HCT116 (cell line): ENCODE results near the gene WWOX. TPM values are rescaled to one million over a fixed set of nuclear protein-coding genes. Genes with fewer than 3 reads are reported as not detected.

Source experiments
- ATAC-seq: fragments of 200-7000 bp; cut with Tn5 transposase; 2 replicates; pipeline ENCODE4 v1.9.1; 2020; ENCODE audit warnings: mild to moderate bottlenecking, moderate library complexity
- BruUV-seq: library from RNA; stranded (reverse); fragments of 400-500 nt; replicated peaks from 2 replicates; lab custom pipeline; 2021; lab: Mats Ljungman, UMichigan
- CTCF ChIA-PET: fragments of 300-600 bp; sonication (Branson Sonifier 250); formaldehyde crosslinking; loops from one replicate; lab custom pipeline; 2021; ENCODE audit warnings: antibody characterized with exemption; lab: Charles Lee
- POLR2A ChIA-PET: fragments of 300-600, 350-600 bp; sonication (Branson Sonifier 250); formaldehyde crosslinking; loops from one replicate; lab custom pipeline; 2021; ENCODE audit warnings: antibody characterized with exemption; lab: Charles Lee
- RAD21 ChIA-PET, 2 experiments: fragments of 300-600 bp; sonication (Branson Sonifier 250); formaldehyde crosslinking; loops; one replicate each; lab custom pipeline; 2023; ENCODE audit warnings: low total read pairs in 2 of 2; ENCODE audit not compliant: uncharacterized antibody in 2 of 2, unreplicated experiment in 2 of 2, low non-redundant PET in 1 of 2; lab: Charles Lee
- DNase-seq: peaks from one replicate; pipeline ENCODE4 v3.0.0-alpha.2; 2010; ENCODE audit warnings: low read depth, low spot score
- H2AFZ ChIP-seq: fragments of 200-600 bp; shearing (Covaris generic), sonication (generic); 2 replicates; pipeline ENCODE4 v1.6.1; 2017; ENCODE audit warnings: low read depth, mixed run types, mixed read lengths, antibody characterized with exemption, low read length; ENCODE audit not compliant: poor library complexity, severe bottlenecking
- H3K27ac ChIP-seq: 2 replicates; pipeline ENCODE4 v1.5.1; 2012; ENCODE audit warnings: low read depth, low read length
- H3K27me3 ChIP-seq: fragments of 200-600 bp; sonication (generic); 2 replicates; pipeline ENCODE4 v1.6.1; 2016; ENCODE audit warnings: mixed run types, low read length, mixed read lengths; ENCODE audit not compliant: insufficient read depth
- H3K36me3 ChIP-seq, 2 experiments: fragments of 200-500 bp in 1 of 2; fragments of 200-600 bp in 1 of 2; sonication (Bioruptor generic) in 1 of 2; sonication (generic) in 1 of 2; 2 replicates each; pipeline versions ENCODE4 v1.5.1 to v1.6.1; 2014 to 2016; ENCODE audit warnings: low read length in 2 of 2, inconsistent platforms in 1 of 2, mixed read lengths in 1 of 2, mixed run types in 1 of 2; ENCODE audit not compliant: insufficient read depth in 2 of 2, control insufficient read depth in 1 of 2
- H3K4me1 ChIP-seq, 2 experiments: fragments of 200-600 bp in 1 of 2; sonication (generic) in 1 of 2; 2 replicates each; pipeline versions ENCODE4 v1.5.1 to v1.6.1; 2012 to 2017; ENCODE audit warnings: low read length in 2 of 2, inconsistent platforms in 1 of 2, mild to moderate bottlenecking in 1 of 2, mixed read lengths in 1 of 2, mixed run types in 1 of 2, moderate library complexity in 1 of 2; ENCODE audit not compliant: insufficient read depth in 2 of 2, control insufficient read depth in 1 of 2
- H3K4me2 ChIP-seq: fragments of 200-600 bp; sonication (generic); 2 replicates; pipeline ENCODE4 v1.6.1; 2017; ENCODE audit warnings: mixed run types, low read length, mixed read lengths
- H3K4me3 ChIP-seq, 2 experiments: fragments of 200-600 bp in 1 of 2; sonication (generic) in 1 of 2; replicated peaks in 1 of 2; 2 replicates each; pipeline ENCODE4 v1.5.1; 2011 to 2016; ENCODE audit warnings: low read length in 2 of 2, control low read depth in 1 of 2, low read depth in 1 of 2, mild to moderate bottlenecking in 1 of 2, mixed read lengths in 1 of 2, mixed run types in 1 of 2
- H3K79me2 ChIP-seq: fragments of 200-600 bp; sonication (generic); 2 replicates; pipeline ENCODE4 v1.6.1; 2017; ENCODE audit warnings: mild to moderate bottlenecking, mixed run types, low read length, moderate library complexity, mixed read lengths; ENCODE audit not compliant: insufficient read depth
- H3K9ac ChIP-seq: fragments of 200-600 bp; sonication (generic); 2 replicates; pipeline ENCODE4 v1.6.1; 2016; ENCODE audit warnings: low read length, mixed read lengths
- H3K9me2 ChIP-seq: fragments of 200-600 bp; sonication (generic), shearing (Covaris generic); 2 replicates; pipeline ENCODE4 v1.6.1; 2017; ENCODE audit warnings: mixed run types, mild to moderate bottlenecking, moderate library complexity; ENCODE audit not compliant: insufficient read depth
- H3K9me3 ChIP-seq, 2 experiments: fragments of 200-500 bp in 1 of 2; fragments of 200-600 bp in 1 of 2; sonication (Bioruptor generic) in 1 of 2; sonication (generic) in 1 of 2; 2 replicates each; pipeline ENCODE4 v1.6.1; 2014 to 2017; ENCODE audit warnings: low read length in 2 of 2, mixed read lengths in 2 of 2, inconsistent platforms in 1 of 2, low read depth in 1 of 2, mild to moderate bottlenecking in 1 of 2, mixed run types in 1 of 2, moderate library complexity in 1 of 2; ENCODE audit not compliant: control insufficient read depth in 1 of 2, insufficient read depth in 1 of 2
- H4K20me1 ChIP-seq: fragments of 200-600 bp; sonication (generic), shearing (Covaris generic); 2 replicates; pipeline ENCODE4 v1.6.1; 2017; ENCODE audit warnings: mixed run types, mild to moderate bottlenecking, moderate library complexity; ENCODE audit not compliant: insufficient read depth
- CBX3 ChIP-seq: IDR thresholded peaks from 2 replicates; pipeline ENCODE4 v1.6.1; 2012; ENCODE audit warnings: low read depth
- EZH2 ChIP-seq: fragments of 200-600 bp; sonication (generic); IDR thresholded peaks from 2 replicates; pipeline ENCODE4 v1.6.1; 2017; ENCODE audit warnings: antibody characterized with exemption, mixed run types
- EZH2phosphoT487 ChIP-seq: fragments of 200-600 bp; IDR thresholded peaks from 2 replicates; pipeline ENCODE4 v1.6.1; 2018; ENCODE audit warnings: antibody characterized with exemption, borderline replicate concordance
- FOSL1 ChIP-seq: IDR thresholded peaks from 2 replicates; pipeline ENCODE4 v1.6.1; 2012; ENCODE audit warnings: low read depth
- MAX ChIP-seq: IDR thresholded peaks from 2 replicates; pipeline ENCODE4 v1.6.1; 2012
- POLR2AphosphoS5 ChIP-seq: IDR thresholded peaks from 2 replicates; pipeline ENCODE4 v1.6.1; 2011; ENCODE audit warnings: mild to moderate bottlenecking, low read depth, low read length, moderate library complexity
- SRF ChIP-seq: IDR thresholded peaks from 2 replicates; pipeline ENCODE4 v1.6.1; 2012; ENCODE audit warnings: low read depth
- YY1 ChIP-seq: IDR thresholded peaks from 2 replicates; pipeline ENCODE4 v1.6.1; 2011; ENCODE audit warnings: low read length, low read depth, moderate library complexity, mild to moderate bottlenecking; ENCODE audit not compliant: insufficient replicate concordance; ENCODE audit errors: extremely low read depth
- ZNF274 ChIP-seq: fragments of 200-500 bp; sonication (Bioruptor generic); IDR thresholded peaks from 2 replicates; pipeline ENCODE4 v1.6.1; 2014; ENCODE audit warnings: mild to moderate bottlenecking, low read depth, low read length, inconsistent platforms
- intact Hi-C: fragments of 100-400 bp; cut with micrococcal nuclease; formaldehyde crosslinking; loops from 2 replicates; pipeline ENCODE4 v1.10.0; 2022
- total RNA-seq: library from RNA; stranded (reverse); gene quantifications from one replicate; pipeline ENCODE4 v1.2.1, GENCODE V29; 2021; ENCODE audit not compliant: unreplicated experiment
- TF ChIP-seq, protein P1 (sequence below), 3 experiments: fragments of 200-600 bp in 1 of 3; sonication (generic) in 1 of 3; IDR thresholded peaks in 2 of 3; conservative IDR thresholded peaks in 1 of 3; 2 replicates each; pipeline ENCODE4 v1.5.1; 2012 to 2017; ENCODE audit warnings: low read depth in 2 of 3, low read length in 2 of 3, antibody characterized with exemption in 1 of 3, borderline replicate concordance in 1 of 3, control low read depth in 1 of 3, mild to moderate bottlenecking in 1 of 3, mixed read lengths in 1 of 3, mixed run types in 1 of 3, moderate library complexity in 1 of 3; ENCODE audit not compliant: insufficient read depth in 1 of 3

WWOX gene
- total RNA-seq, 1 experiment from 2014 or later = 13.7 TPM

DNA sequence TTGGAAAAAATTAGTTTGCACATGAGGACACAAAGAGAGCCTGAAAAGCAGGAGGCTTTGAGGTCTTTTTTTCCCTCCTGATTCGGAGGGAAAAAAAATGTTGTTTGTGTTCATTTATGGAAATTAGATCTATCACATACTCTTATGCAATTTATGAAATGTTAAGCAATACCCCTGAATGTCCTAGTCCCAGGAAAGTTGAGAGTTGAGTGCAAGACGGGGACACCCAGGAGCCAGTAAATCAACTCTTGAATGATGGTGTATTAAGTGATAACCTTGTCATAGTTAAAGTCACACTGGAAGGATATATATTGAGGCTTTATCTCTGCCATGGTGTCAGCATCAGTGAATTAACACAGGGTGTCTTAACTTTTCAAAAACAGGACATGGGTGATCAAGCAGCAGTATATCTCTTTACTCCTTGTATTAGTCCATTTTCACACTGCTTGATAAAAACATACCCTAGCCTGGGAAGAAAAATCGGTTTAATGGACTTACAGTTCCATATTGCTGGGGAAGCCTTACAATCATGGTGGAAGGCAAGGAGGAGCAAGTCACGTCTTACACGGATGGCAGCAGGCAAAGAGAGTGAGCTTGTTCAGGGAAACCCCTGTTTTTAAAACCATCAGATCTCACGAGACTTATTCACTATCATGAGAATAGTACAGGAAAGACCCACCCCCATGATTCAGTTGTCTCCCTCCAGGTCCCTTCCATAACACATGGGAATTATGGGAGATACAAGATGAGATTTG, 1032.0 kb downstream of the WWOX start (continued):
- TF ChIP-seq, protein P1, sequence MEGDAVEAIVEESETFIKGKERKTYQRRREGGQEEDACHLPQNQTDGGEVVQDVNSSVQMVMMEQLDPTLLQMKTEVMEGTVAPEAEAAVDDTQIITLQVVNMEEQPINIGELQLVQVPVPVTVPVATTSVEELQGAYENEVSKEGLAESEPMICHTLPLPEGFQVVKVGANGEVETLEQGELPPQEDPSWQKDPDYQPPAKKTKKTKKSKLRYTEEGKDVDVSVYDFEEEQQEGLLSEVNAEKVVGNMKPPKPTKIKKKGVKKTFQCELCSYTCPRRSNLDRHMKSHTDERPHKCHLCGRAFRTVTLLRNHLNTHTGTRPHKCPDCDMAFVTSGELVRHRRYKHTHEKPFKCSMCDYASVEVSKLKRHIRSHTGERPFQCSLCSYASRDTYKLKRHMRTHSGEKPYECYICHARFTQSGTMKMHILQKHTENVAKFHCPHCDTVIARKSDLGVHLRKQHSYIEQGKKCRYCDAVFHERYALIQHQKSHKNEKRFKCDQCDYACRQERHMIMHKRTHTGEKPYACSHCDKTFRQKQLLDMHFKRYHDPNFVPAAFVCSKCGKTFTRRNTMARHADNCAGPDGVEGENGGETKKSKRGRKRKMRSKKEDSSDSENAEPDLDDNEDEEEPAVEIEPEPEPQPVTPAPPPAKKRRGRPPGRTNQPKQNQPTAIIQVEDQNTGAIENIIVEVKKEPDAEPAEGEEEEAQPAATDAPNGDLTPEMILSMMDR (IDR thresholded peaks at IDR 0.05 in 2 of 3, conservative IDR thresholded peaks at IDR 0.05 in 1 of 3; ENCODE audit: borderline replicate concordance in 1 of 3, insufficient read depth in 1 of 3, low read depth in 2 of 3, low read length in 2 of 3) = no peak
- no peak for TF ChIP-seq POLR2AphosphoS5
- TF ChIP-seq, all 23 proteins: peak for 0

GRCh38 chr16:79132701-79133100, 1033.2 kb downstream of the WWOX start:
- Histone ChIP-seq H2AFZ (no peak overlapping the region), H3K9me3 (peaks cover 0 to 16% of the 10 kb centered on the region in 2 experiments; a peak in 2 of 4 replicates), H4K20me1 (no peaks in the 10 kb centered on the region), H3K27ac (no peak overlapping the region), H3K4me1 (no peaks in the 10 kb centered on the region), H3K4me2 (no peak overlapping the region), H3K9ac (no peak overlapping the region), H3K79me2 (no peaks in the 10 kb centered on the region), H3K9me2 (no peaks in the 10 kb centered on the region), H3K36me3 (no peaks in the 10 kb centered on the region), H3K4me3 (no peak overlapping the region), H3K27me3 (no peaks in the 10 kb centered on the region)
- ChIA-PET CTCF (no interaction called here), RAD21 (no interaction called here), POLR2A (no interaction called here)
- DNase-seq (no peak), ATAC-seq (no peak)
- intact Hi-C loops = no loop called here
- no TSS peak for BruUV-seq
- TF ChIP-seq SRF = no peak

DNA sequence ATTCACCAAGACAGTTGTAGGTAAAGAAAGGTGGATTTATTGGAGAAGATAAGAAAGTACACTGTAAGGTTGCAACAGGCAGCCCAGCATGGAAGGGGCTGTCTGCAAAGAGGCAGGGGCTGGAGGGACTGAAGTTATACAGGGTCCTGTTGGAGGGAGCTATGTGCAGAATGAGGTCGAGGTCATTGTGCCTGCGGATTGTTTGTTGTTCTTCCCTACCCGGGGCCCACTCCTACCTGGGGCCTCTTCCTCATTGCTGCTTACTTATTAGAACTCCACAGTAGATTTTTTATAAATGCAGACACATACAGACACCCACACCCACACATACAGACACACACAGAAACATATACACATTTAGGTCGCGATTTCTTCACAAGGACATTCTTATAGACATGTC, 1034.8 kb downstream of the WWOX start:
- Histone ChIP-seq H3K79me2 (no peaks in the 10 kb centered on the region), H3K4me3 (no peak overlapping the region), H3K9me2 (no peaks in the 10 kb centered on the region), H3K36me3 (no peaks in the 10 kb centered on the region), H3K4me1 (no peaks in the 10 kb centered on the region), H2AFZ (no peak overlapping the region), H3K9ac (no peak overlapping the region), H3K27ac (no peak overlapping the region), H3K9me3 (peaks cover 5 to 16% of the 10 kb centered on the region in 2 experiments; a peak in 2 of 4 replicates), H3K4me2 (no peak overlapping the region), H3K27me3 (no peaks in the 10 kb centered on the region), H4K20me1 (no peaks in the 10 kb centered on the region)
- no peak for TF ChIP-seq YY1
- TF ChIP-seq FOSL1 = no peak
- no peak for TF ChIP-seq MAX
- no peak for TF ChIP-seq CBX3
- TF ChIP-seq, protein P1 (IDR thresholded peaks at IDR 0.05 in 2 of 3, conservative IDR thresholded peaks at IDR 0.05 in 1 of 3; ENCODE audit: borderline replicate concordance in 1 of 3, insufficient read depth in 1 of 3, low read depth in 2 of 3, low read length in 2 of 3) = no peak
- no peak for TF ChIP-seq EZH2
- TF ChIP-seq EZH2phosphoT487 = no peak
- TF ChIP-seq ZNF274 = no peak
- ATAC-seq (no peak), DNase-seq (no peak)
- no TSS peak for BruUV-seq
- intact Hi-C loops = no loop called here
- ChIA-PET RAD21 (no interaction called here), POLR2A (no interaction called here), CTCF (no interaction called here)
